Esophagus muscularis mucosa (tissue), 4 donors: ENCODE measurements around the gene CD180. TPM values are rescaled to one million over a fixed set of nuclear protein-coding genes. Genes with fewer than 3 reads are reported as not detected.

ENCODE experiments used
- DNase-seq: peaks from one replicate; pipeline ENCODE4 v3.0.0-alpha.2; 2017; ENCODE audit errors: extremely low spot score
- H3K27ac ChIP-seq, 4 donors: fragments of 200-600 bp; sonication (generic); replicated peaks in 1 of 4; 1 replicate in 3 of 4; 2 replicates in 1 of 4; pipeline ENCODE4 v1.5.1; 2016 to 2019; ENCODE audit warnings: mild to moderate bottlenecking in 1 of 4
- H3K27me3 ChIP-seq, 4 donors: fragments of 200-600 bp; sonication (generic); one replicate each; pipeline versions ENCODE4 v1.5.1 to v1.6.0; 2016 to 2019
- H3K36me3 ChIP-seq, 4 donors: fragments of 200-600 bp; sonication (generic); one replicate each; pipeline ENCODE4 v1.5.1; 2016 to 2019
- H3K4me1 ChIP-seq, 4 donors: fragments of 200-600 bp; sonication (generic); one replicate each; pipeline ENCODE4 v1.5.1; 2016 to 2019
- H3K4me3 ChIP-seq, 4 donors: fragments of 200-600 bp; sonication (generic); 1 replicate in 2 of 4; 2 replicates in 2 of 4; pipeline ENCODE4 v1.5.1; 2016 to 2019; ENCODE audit warnings: mild to moderate bottlenecking in 4 of 4, moderate library complexity in 1 of 4
- H3K9me3 ChIP-seq, 4 donors: fragments of 200-600 bp; sonication (generic); 1 replicate in 3 of 4; 2 replicates in 1 of 4; pipeline ENCODE4 v1.5.1; 2016 to 2019
- EP300 ChIP-seq: sonication (generic); formaldehyde crosslinking; IDR thresholded peaks from one replicate; pipeline ENCODE4 v1.6.1; 2017; ENCODE audit warnings: antibody characterized with exemption
- POLR2A ChIP-seq: fragments of 450-650 bp; IDR thresholded peaks from one replicate; pipeline ENCODE4 v1.6.1; 2017; ENCODE audit warnings: antibody characterized with exemption, moderate library complexity, mild to moderate bottlenecking, low read depth
- POLR2AphosphoS5 ChIP-seq, 2 donors: sonication (generic); formaldehyde crosslinking; IDR thresholded peaks; one replicate each; pipeline ENCODE4 v1.6.1; 2017; ENCODE audit warnings: antibody characterized with exemption in 2 of 2
- WGBS: methylation state at CpG from one replicate; pipeline ENCODE4 v1.1.5; 2018; 5-methylcytosine and 5-hydroxymethylcytosine counted together
- intact Hi-C: fragments of 100-400 bp; cut with DNase I; formaldehyde crosslinking; loops from one replicate; pipeline ENCODE4 v1.15.1; 2023
- total RNA-seq, 4 donors: library from RNA; depleted of rRNA; stranded (reverse); fragments of >200 nt; gene quantifications; one replicate each; pipeline versions ENCODE4 v1.1.0 to v1.2.1, GENCODE V29; 2016
- TF ChIP-seq, protein P1 (sequence below), 3 experiments: fragments of 200-600 bp in 2 of 3; fragments of 450-650 bp in 1 of 3; sonication (generic) in 2 of 3; IDR thresholded peaks; one replicate each; pipeline ENCODE4 v1.5.1; 2017 to 2019; ENCODE audit warnings: antibody characterized with exemption in 3 of 3, mild to moderate bottlenecking in 2 of 3, moderate library complexity in 1 of 3

Gene CD180
- total RNA-seq, 4 donors from 2014 or later: 0.42 to 1.8 (median 0.67) TPM

DNA sequence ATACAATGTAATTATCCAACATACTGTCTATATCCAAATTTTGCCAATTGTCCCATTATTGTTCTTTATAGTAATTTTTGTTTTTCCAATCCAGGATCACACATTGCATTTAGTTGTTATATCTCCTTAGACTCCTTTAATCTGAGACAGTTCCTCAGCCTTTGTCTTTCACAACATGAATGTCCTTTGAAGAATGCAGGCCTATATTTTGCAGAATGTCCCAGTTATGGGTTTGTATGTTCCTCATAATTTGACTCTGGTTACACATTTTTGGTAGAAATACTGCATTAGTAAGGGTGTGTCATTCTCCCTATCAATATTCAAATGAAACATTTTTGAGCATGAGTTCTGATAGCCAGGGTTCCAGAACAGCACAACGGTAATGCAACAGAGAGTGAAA is 6.7 kb downstream of the CD180 start:
- intact Hi-C loops: no loop called here
- WGBS: 100% methylated on average over 1 of the region's 1 CpG

DNA sequence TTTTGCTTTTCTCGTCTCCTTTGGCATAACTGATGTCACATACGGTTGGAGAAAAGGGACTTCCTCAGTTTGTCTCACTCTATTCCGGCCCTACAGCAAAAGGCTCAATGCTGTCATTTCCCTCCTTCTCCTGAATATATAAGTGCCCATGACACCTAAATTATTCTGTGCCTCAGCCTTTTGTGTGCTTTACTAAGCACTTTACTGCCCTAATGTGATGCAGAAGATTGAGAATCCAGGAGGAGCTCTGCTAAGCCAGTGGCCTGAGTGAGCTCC is 7.6 kb downstream of the CD180 start:
- intact Hi-C loops: no loop called here
- DNase-seq: no peak
- Histone ChIP-seq H3K27me3 (no peaks in the 10 kb centered on the region), H3K4me1 (peaks cover 0 to 14% (median 13%) of the 10 kb centered on the region in 4 donors), H3K9me3 (no peaks in the 10 kb centered on the region), H3K36me3 (no peaks in the 10 kb centered on the region), H3K4me3 (no peak overlapping the region), H3K27ac (no peak overlapping the region)
- TF ChIP-seq POLR2A: no peak
- TF ChIP-seq, protein P1, sequence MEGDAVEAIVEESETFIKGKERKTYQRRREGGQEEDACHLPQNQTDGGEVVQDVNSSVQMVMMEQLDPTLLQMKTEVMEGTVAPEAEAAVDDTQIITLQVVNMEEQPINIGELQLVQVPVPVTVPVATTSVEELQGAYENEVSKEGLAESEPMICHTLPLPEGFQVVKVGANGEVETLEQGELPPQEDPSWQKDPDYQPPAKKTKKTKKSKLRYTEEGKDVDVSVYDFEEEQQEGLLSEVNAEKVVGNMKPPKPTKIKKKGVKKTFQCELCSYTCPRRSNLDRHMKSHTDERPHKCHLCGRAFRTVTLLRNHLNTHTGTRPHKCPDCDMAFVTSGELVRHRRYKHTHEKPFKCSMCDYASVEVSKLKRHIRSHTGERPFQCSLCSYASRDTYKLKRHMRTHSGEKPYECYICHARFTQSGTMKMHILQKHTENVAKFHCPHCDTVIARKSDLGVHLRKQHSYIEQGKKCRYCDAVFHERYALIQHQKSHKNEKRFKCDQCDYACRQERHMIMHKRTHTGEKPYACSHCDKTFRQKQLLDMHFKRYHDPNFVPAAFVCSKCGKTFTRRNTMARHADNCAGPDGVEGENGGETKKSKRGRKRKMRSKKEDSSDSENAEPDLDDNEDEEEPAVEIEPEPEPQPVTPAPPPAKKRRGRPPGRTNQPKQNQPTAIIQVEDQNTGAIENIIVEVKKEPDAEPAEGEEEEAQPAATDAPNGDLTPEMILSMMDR (IDR thresholded peaks at IDR 0.05): no peak
- no peak for TF ChIP-seq POLR2AphosphoS5 (IDR thresholded peaks at IDR 0.05)
- TF ChIP-seq EP300: no peak
- WGBS: 90% methylated on average over 3 of the region's 3 CpGs

More for the DNA sequence above, 6.7 kb downstream of the CD180 start:
- DNase-seq: no peak
- H3K4me3 ChIP-seq: no peak overlapping the region
- H3K9me3 ChIP-seq: no peaks in the 10 kb centered on the region
- no peak for TF ChIP-seq POLR2AphosphoS5 (IDR thresholded peaks at IDR 0.05)
- H3K27me3 ChIP-seq: no peaks in the 10 kb centered on the region
- H3K4me1 ChIP-seq: peaks cover 0 to 14% (median 13%) of the 10 kb centered on the region in 4 donors
- H3K27ac ChIP-seq: no peak overlapping the region
- no peaks in the 10 kb centered on the region for H3K36me3 ChIP-seq

DNA sequence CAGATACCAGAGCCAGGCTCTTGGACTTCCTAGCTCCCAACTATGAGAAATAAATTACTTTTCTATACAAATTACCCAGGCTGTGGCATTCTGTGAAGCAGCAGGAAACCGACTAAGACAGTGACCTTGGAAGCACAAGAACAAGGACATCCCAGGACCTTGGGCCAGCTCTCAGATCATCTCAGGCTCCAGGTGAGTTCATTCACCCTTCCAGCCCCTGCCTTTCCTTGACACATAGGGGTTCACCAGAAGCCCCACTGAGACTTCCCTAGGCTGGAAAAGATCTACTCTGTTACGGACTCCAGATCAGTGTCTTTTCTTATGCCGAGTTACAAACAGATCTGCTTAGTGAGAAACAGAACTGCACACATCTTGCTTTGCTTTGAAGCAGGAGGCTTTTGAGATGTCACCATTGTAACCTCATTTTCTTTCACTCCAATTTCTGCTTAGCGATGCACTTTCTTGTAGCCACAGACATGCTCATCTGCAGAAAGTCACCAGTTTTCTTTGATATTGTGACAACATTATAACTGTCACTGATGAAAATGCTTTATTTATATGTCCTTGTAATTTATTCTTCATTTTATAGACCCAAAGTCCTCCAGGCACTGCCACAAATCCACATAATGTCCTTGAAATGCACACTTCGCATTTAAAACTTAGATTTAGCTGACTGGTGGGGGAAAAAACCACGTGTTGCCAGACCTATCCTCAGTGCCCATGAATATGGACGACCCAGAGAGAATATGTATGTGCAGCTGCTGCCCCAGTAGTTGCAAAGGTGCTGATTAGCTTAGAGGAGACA is 8.1 kb downstream of the CD180 start:
- intact Hi-C loops: no loop called here

DNA sequence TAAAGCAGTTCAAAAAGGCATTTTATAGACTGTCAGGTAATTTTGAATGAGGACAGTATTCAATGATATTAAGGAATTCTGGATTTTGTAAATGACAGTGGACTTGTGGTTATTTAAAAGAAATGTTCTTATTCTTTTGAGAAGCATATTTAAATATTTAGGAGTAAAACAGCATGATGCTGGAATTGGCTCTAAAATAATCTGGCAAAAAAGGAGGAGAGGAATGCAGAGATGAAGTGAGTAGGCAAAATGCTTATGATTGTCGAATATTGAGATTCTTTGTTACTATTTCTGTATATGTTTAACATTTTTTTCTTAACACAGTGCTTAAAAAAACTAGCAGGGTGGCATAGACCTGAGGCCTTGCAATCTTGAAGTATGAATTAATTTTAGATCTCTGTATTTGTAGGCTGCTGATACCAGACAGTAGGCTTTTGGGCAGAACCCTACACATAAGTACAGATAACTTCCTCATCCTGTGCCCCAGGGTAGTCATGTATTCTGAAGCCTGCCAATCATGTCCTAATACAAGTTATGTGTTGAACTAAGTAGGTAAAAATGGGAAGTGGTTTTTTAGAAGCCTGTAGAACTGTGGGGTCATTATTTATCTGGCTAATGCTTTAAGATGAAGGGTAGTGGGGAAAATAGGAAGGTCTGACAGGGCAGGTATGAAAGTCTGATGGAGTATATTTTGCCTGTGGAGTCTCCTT is 9.4 kb downstream of the CD180 start:
- DNase-seq: no peak
- no peaks in the 10 kb centered on the region for H3K27me3 ChIP-seq
- H3K4me3 ChIP-seq: no peak overlapping the region
- no peak overlapping the region for H3K27ac ChIP-seq
- no peaks in the 10 kb centered on the region for H3K36me3 ChIP-seq
- TF ChIP-seq POLR2A (no peak), POLR2AphosphoS5 (IDR thresholded peaks at IDR 0.05) (no peak), EP300 (no peak)
- TF ChIP-seq, protein P1 (IDR thresholded peaks at IDR 0.05): no peak
- intact Hi-C loops: no loop called here
- no peaks in the 10 kb centered on the region for H3K9me3 ChIP-seq
- H3K4me1 ChIP-seq: peaks cover 8 to 10% (median 10%) of the 10 kb centered on the region in 4 donors
- WGBS: 14% methylated on average over 1 of the region's 1 CpG

More for the DNA sequence above, 8.1 kb downstream of the CD180 start:
- Histone ChIP-seq H3K27ac (no peak overlapping the region), H3K36me3 (no peaks in the 10 kb centered on the region), H3K4me3 (no peak overlapping the region), H3K27me3 (no peaks in the 10 kb centered on the region), H3K4me1 (peaks cover 0 to 11% (median 10%) of the 10 kb centered on the region in 4 donors), H3K9me3 (no peaks in the 10 kb centered on the region)
- 83% methylated on average over 7 of the region's 7 CpGs for WGBS
- TF ChIP-seq POLR2A: no peak
- no peak for TF ChIP-seq POLR2AphosphoS5 (IDR thresholded peaks at IDR 0.05)
- no peak for TF ChIP-seq EP300
- TF ChIP-seq, protein P1 (IDR thresholded peaks at IDR 0.05): no peak
- no peak for DNase-seq

DNA sequence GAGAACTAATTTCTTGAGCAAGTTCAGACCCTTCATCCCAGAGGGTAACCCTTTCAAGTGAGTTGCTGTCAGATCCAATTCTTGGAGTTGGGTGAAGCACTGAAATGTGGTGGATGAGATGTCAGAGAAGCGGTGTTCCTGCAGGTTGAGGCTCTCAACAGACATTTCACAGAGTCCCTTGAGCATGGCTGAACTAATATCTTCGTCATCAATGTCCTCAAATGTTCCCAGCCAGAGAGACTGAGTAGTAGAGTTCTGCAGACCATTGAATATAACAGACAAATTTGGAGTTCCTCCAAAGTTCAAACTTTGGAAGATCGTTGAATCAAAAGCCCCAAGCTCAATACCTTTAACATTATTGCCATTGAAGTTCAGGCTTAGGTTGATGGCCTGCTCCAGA is 12.7 kb downstream of the CD180 start:
- intact Hi-C loops: no loop called here
- Histone ChIP-seq H3K27ac (no peak overlapping the region), H3K4me1 (peaks cover 8 to 16% (median 12%) of the 10 kb centered on the region in 4 donors), H3K9me3 (no peaks in the 10 kb centered on the region), H3K36me3 (no peaks in the 10 kb centered on the region), H3K4me3 (no peak overlapping the region), H3K27me3 (no peaks in the 10 kb centered on the region)
- WGBS: 96% methylated on average over 3 of the region's 3 CpGs
- TF ChIP-seq POLR2A (no peak), POLR2AphosphoS5 (IDR thresholded peaks at IDR 0.05) (no peak), EP300 (no peak)
- TF ChIP-seq, protein P1 (IDR thresholded peaks at IDR 0.05): no peak
- DNase-seq: no peak
